Mesenchymal stem cell (in vitro differentiated cells and primary cell): ENCODE data around the gene TYR.
A peak's percentile ranks its signal among the peaks of the same experiment; 100 is the strongest.
"Not testable (repeated sequence)": the region's sequence is repeated elsewhere in the genome, so short reads cannot be mapped to it uniquely, and the experiment has no call there.

Source experiments
- DNase-seq: peaks from one replicate; pipeline ENCODE4 v3.0.0-alpha.2; 2013
- H2AFZ ChIP-seq: one replicate; pipeline ENCODE4 v1.6.1; 2013; ENCODE audit warnings: low read depth, mild to moderate bottlenecking, control low read depth, inconsistent platforms, low read length, moderate library complexity
- H2AK5ac ChIP-seq: 2 replicates; pipeline ENCODE4 v1.6.1; 2013; ENCODE audit warnings: low read length, moderate library complexity, mild to moderate bottlenecking, inconsistent platforms; ENCODE audit not compliant: severe bottlenecking
- H2BK120ac ChIP-seq: one replicate; pipeline ENCODE4 v1.6.1; 2013; ENCODE audit warnings: low read depth, mild to moderate bottlenecking, inconsistent platforms, low read length, moderate library complexity
- H2BK12ac ChIP-seq, 2 experiments: one replicate each; pipeline ENCODE4 v1.6.1; 2013; ENCODE audit warnings: inconsistent platforms in 2 of 2, low read length in 2 of 2, mild to moderate bottlenecking in 2 of 2, moderate library complexity in 2 of 2, control low read depth in 1 of 2
- H2BK15ac ChIP-seq: one replicate; pipeline ENCODE4 v1.6.1; 2013; ENCODE audit warnings: mild to moderate bottlenecking, low read depth, inconsistent platforms; ENCODE audit not compliant: poor library complexity, severe bottlenecking
- H2BK5ac ChIP-seq: 2 replicates; pipeline ENCODE4 v1.6.1; 2013; ENCODE audit warnings: low read depth, mild to moderate bottlenecking, low read length, control low read depth, inconsistent platforms; ENCODE audit not compliant: poor library complexity, severe bottlenecking
- H3K14ac ChIP-seq, 2 experiments: one replicate each; pipeline ENCODE4 v1.6.1; 2013; ENCODE audit warnings: inconsistent platforms in 2 of 2, low read length in 2 of 2, control low read depth in 1 of 2, mild to moderate bottlenecking in 1 of 2, moderate library complexity in 1 of 2
- H3K18ac ChIP-seq, 2 experiments: one replicate each; pipeline ENCODE4 v1.6.1; 2013; ENCODE audit warnings: inconsistent platforms in 2 of 2, low read length in 2 of 2, control low read depth in 1 of 2, low read depth in 1 of 2, mild to moderate bottlenecking in 1 of 2
- H3K23ac ChIP-seq, 2 experiments: one replicate each; pipeline ENCODE4 v1.6.1; 2013; ENCODE audit warnings: inconsistent platforms in 2 of 2, low read length in 2 of 2, mild to moderate bottlenecking in 2 of 2, moderate library complexity in 2 of 2, control low read depth in 1 of 2
- H3K27ac ChIP-seq: 2 replicates; pipeline ENCODE4 v1.5.1; 2013; ENCODE audit warnings: mild to moderate bottlenecking, moderate library complexity, low read length, control low read depth, inconsistent platforms; ENCODE audit not compliant: poor library complexity, severe bottlenecking
- H3K27me3 ChIP-seq, 2 experiments: 2 replicates each; pipeline versions ENCODE4 v1.6.1 to v1.7.0; 2013; ENCODE audit warnings: low read length in 2 of 2, mild to moderate bottlenecking in 2 of 2, moderate library complexity in 2 of 2, control low read depth in 1 of 2, inconsistent platforms in 1 of 2; ENCODE audit not compliant: control insufficient read depth in 1 of 2, insufficient read depth in 1 of 2
- H3K36me3 ChIP-seq, 2 experiments: 2 replicates each; pipeline versions ENCODE4 v1.6.1 to v1.7.0; 2013; ENCODE audit warnings: low read length in 2 of 2, control low read depth in 1 of 2, inconsistent platforms in 1 of 2, low read depth in 1 of 2, mild to moderate bottlenecking in 1 of 2; ENCODE audit not compliant: insufficient read depth in 2 of 2, control insufficient read depth in 1 of 2
- H3K4ac ChIP-seq, 2 experiments: one replicate each; pipeline ENCODE4 v1.6.1; 2013; ENCODE audit warnings: inconsistent platforms in 2 of 2, low read length in 2 of 2, mild to moderate bottlenecking in 2 of 2, moderate library complexity in 2 of 2, control low read depth in 1 of 2, low read depth in 1 of 2
- H3K4me1 ChIP-seq: 2 replicates; pipeline ENCODE4 v1.6.1; 2013; ENCODE audit warnings: low read depth, low read length, control low read depth; ENCODE audit not compliant: control insufficient read depth, insufficient read depth
- H3K4me2 ChIP-seq: 2 replicates; pipeline ENCODE4 v1.6.1; 2013; ENCODE audit warnings: low read length, mild to moderate bottlenecking, inconsistent platforms; ENCODE audit not compliant: poor library complexity, severe bottlenecking
- H3K4me3 ChIP-seq, 2 experiments: 2 replicates each; pipeline versions ENCODE4 v1.5.1 to v1.7.0; 2013; ENCODE audit warnings: low read length in 2 of 2, mild to moderate bottlenecking in 2 of 2, control low read depth in 1 of 2, low read depth in 1 of 2; ENCODE audit not compliant: insufficient read depth in 1 of 2
- H3K79me1 ChIP-seq: replicated peaks from 2 replicates; pipeline ENCODE4 v1.6.1; 2013; ENCODE audit warnings: mild to moderate bottlenecking, control low read depth, low read length, inconsistent platforms; ENCODE audit not compliant: poor library complexity, severe bottlenecking
- H3K9ac ChIP-seq: 2 replicates; pipeline ENCODE4 v1.7.0; 2013; ENCODE audit warnings: mild to moderate bottlenecking, low read length, moderate library complexity
- H3K9me3 ChIP-seq: 2 replicates; pipeline ENCODE4 v1.7.0; 2013; ENCODE audit warnings: mild to moderate bottlenecking, low read length; ENCODE audit not compliant: control insufficient read depth
- H4K8ac ChIP-seq: one replicate; pipeline ENCODE4 v1.6.1; 2013; ENCODE audit warnings: inconsistent platforms, mild to moderate bottlenecking, low read length, moderate library complexity
- H4K91ac ChIP-seq: one replicate; pipeline ENCODE4 v1.6.1; 2013; ENCODE audit warnings: mild to moderate bottlenecking, low read length, inconsistent platforms
- WGBS: methylation state at CpG from one replicate; pipeline ENCODE4 v1.1.7; 2013; ENCODE audit warnings: mixed read lengths; 5-methylcytosine and 5-hydroxymethylcytosine counted together

The TYR gene

GRCh38 chr11:89337100-89337650 is 159.5 kb downstream of the TYR start:
- H4K91ac ChIP-seq, H3K79me1 ChIP-seq, H4K8ac ChIP-seq, H3K18ac ChIP-seq, H2AK5ac ChIP-seq, H2AFZ ChIP-seq, H2BK120ac ChIP-seq, DNase-seq, H3K4me1 ChIP-seq, H2BK5ac ChIP-seq, H3K14ac ChIP-seq, H2BK15ac ChIP-seq, H3K27ac ChIP-seq, H3K9me3 ChIP-seq, H3K4ac ChIP-seq, H2BK12ac ChIP-seq, H3K4me3 ChIP-seq, H3K4me2 ChIP-seq, H3K36me3 ChIP-seq, H3K27me3 ChIP-seq, H3K9ac ChIP-seq, H3K23ac ChIP-seq: not testable (repeated sequence)
- WGBS: 100% methylated on average over 2 of the region's 4 CpGs

- not testable (repeated sequence) for H3K9ac ChIP-seq, H3K27me3 ChIP-seq, H2BK120ac ChIP-seq, H3K4me3 ChIP-seq, H3K79me1 ChIP-seq, H2BK5ac ChIP-seq, H2AFZ ChIP-seq, H3K9me3 ChIP-seq, DNase-seq, H3K4ac ChIP-seq, H2BK15ac ChIP-seq, H2BK12ac ChIP-seq, H3K14ac ChIP-seq, H3K36me3 ChIP-seq, H2AK5ac ChIP-seq, H3K4me1 ChIP-seq, H3K18ac ChIP-seq, H3K4me2 ChIP-seq, H3K23ac ChIP-seq, H4K91ac ChIP-seq, H3K27ac ChIP-seq, H4K8ac ChIP-seq
- no CpG with 5 or more reads among the region's 2 CpGs for whole genome bisulfite sequencing
Measured at GRCh38 chr11:89338073-89338472, 160.4 kb downstream of the TYR start.

- not testable (repeated sequence) for H3K9me3 ChIP-seq, H2BK5ac ChIP-seq, H2AFZ ChIP-seq, DNase-seq, H3K36me3 ChIP-seq, H4K91ac ChIP-seq, H3K4me3 ChIP-seq, H2BK12ac ChIP-seq, H4K8ac ChIP-seq, H3K18ac ChIP-seq, H3K4me2 ChIP-seq, H2BK120ac ChIP-seq, H3K27me3 ChIP-seq, H3K14ac ChIP-seq, H3K4ac ChIP-seq, H2AK5ac ChIP-seq, H3K4me1 ChIP-seq, H2BK15ac ChIP-seq, H3K23ac ChIP-seq, H3K9ac ChIP-seq, H3K79me1 ChIP-seq
- peak overlapping the region; percentile 54 for H3K27ac ChIP-seq
Measured at GRCh38 chr11:89340450-89340849, 162.8 kb downstream of the TYR start.

- H2BK120ac ChIP-seq, H4K91ac ChIP-seq, H3K27me3 ChIP-seq, H3K4ac ChIP-seq, H3K4me1 ChIP-seq, H2BK15ac ChIP-seq, H3K4me2 ChIP-seq, H3K79me1 ChIP-seq, H2AK5ac ChIP-seq, H3K18ac ChIP-seq, H2AFZ ChIP-seq, H2BK5ac ChIP-seq, H3K36me3 ChIP-seq, H3K4me3 ChIP-seq, H4K8ac ChIP-seq, H3K27ac ChIP-seq, H3K9me3 ChIP-seq, H3K14ac ChIP-seq, H3K23ac ChIP-seq, H3K9ac ChIP-seq: not testable (repeated sequence)
- peak; percentile 8 for DNase-seq
- H2BK12ac ChIP-seq: peak overlapping the region in 1 of 2 experiments; percentile 52
- 93% methylated on average over 1 of the region's 3 CpGs for WGBS
Measured at GRCh38 chr11:89342880-89343572, 165.4 kb downstream of the TYR start.
